Osteocyte (in vitro differentiated cells): ENCODE results near the gene NSMCE4A. TPM values are rescaled to one million over a fixed set of nuclear protein-coding genes. Genes with fewer than 3 reads are reported as not detected.
"Not testable (repeated sequence)": the region's sequence is repeated elsewhere in the genome, so short reads cannot be mapped to it uniquely, and the experiment has no call there.

Experiments
- DNase-seq: peaks from one replicate; pipeline ENCODE4 v3.0.0; 2021; ENCODE audit warnings: mixed read lengths; ENCODE audit not compliant: unreplicated experiment; ENCODE audit errors: extremely low spot score
- H3K27ac Mint-ChIP-seq: one replicate; pipeline ENCODE4 v1.8.0; 2021; ENCODE audit warnings: mild to moderate bottlenecking, mixed read lengths; ENCODE audit not compliant: unreplicated experiment
- H3K27me3 Mint-ChIP-seq: one replicate; pipeline ENCODE4 v1.8.0; 2021; ENCODE audit warnings: mixed read lengths; ENCODE audit not compliant: unreplicated experiment
- H3K36me3 Mint-ChIP-seq: one replicate; pipeline ENCODE4 v1.8.0; 2021; ENCODE audit warnings: mixed read lengths; ENCODE audit not compliant: unreplicated experiment
- H3K4me1 Mint-ChIP-seq: one replicate; pipeline ENCODE4 v1.8.0; 2021; ENCODE audit warnings: mixed read lengths; ENCODE audit not compliant: unreplicated experiment
- H3K4me3 Mint-ChIP-seq: one replicate; pipeline ENCODE4 v1.8.0; 2021; ENCODE audit warnings: mild to moderate bottlenecking, moderate library complexity, mixed read lengths; ENCODE audit not compliant: unreplicated experiment
- H3K9me3 Mint-ChIP-seq: one replicate; pipeline ENCODE4 v1.8.0; 2021; ENCODE audit warnings: mixed read lengths; ENCODE audit not compliant: unreplicated experiment
- total RNA-seq: library from RNA; stranded (reverse); gene quantifications from 2 replicates; pipeline ENCODE4 v1.2.1, GENCODE V29; 2021
- TF ChIP-seq, protein P1 (sequence below): fragments of 200-600 bp; sonication (generic); IDR thresholded peaks from 2 replicates; pipeline ENCODE4 v1.5.0; 2021; ENCODE audit warnings: antibody characterized with exemption, mild to moderate bottlenecking, moderate library complexity

Gene NSMCE4A
- total RNA-seq, 1 donor from 2014 or later: 34.3 TPM

- no peaks in the 10 kb centered on the region for H3K36me3 Mint-ChIP-seq
- TF ChIP-seq, protein P1, sequence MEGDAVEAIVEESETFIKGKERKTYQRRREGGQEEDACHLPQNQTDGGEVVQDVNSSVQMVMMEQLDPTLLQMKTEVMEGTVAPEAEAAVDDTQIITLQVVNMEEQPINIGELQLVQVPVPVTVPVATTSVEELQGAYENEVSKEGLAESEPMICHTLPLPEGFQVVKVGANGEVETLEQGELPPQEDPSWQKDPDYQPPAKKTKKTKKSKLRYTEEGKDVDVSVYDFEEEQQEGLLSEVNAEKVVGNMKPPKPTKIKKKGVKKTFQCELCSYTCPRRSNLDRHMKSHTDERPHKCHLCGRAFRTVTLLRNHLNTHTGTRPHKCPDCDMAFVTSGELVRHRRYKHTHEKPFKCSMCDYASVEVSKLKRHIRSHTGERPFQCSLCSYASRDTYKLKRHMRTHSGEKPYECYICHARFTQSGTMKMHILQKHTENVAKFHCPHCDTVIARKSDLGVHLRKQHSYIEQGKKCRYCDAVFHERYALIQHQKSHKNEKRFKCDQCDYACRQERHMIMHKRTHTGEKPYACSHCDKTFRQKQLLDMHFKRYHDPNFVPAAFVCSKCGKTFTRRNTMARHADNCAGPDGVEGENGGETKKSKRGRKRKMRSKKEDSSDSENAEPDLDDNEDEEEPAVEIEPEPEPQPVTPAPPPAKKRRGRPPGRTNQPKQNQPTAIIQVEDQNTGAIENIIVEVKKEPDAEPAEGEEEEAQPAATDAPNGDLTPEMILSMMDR: no peak
- H3K9me3 Mint-ChIP-seq: no peaks in the 10 kb centered on the region
- peaks cover 4% of the 10 kb centered on the region for H3K27me3 Mint-ChIP-seq
- no peak overlapping the region for H3K27ac Mint-ChIP-seq
- H3K4me1 Mint-ChIP-seq: peaks cover 5% of the 10 kb centered on the region
- no peak overlapping the region for H3K4me3 Mint-ChIP-seq
- DNase-seq: no peak
Measured at GRCh38 chr10:121978511-121978910, 3.5 kb upstream of the NSMCE4A start.

- no peak for DNase-seq
- Mint-ChIP-seq H3K4me1 (peaks cover 15% of the 10 kb centered on the region), H3K9me3 (no peaks in the 10 kb centered on the region), H3K27me3 (no peaks in the 10 kb centered on the region), H3K27ac (no peak overlapping the region), H3K4me3 (no peak overlapping the region), H3K36me3 (peaks cover 2% of the 10 kb centered on the region)
- TF ChIP-seq, protein P1: no peak
Measured at GRCh38 chr10:121976607-121977006, 1.6 kb upstream of the NSMCE4A start.

- H3K27me3 Mint-ChIP-seq: no peaks in the 10 kb centered on the region
- peaks cover 15% of the 10 kb centered on the region for H3K4me1 Mint-ChIP-seq
- no peak overlapping the region for H3K27ac Mint-ChIP-seq
Measured at GRCh38 chr10:121975295-121976086, 474 bp upstream of the NSMCE4A start.

DNA sequence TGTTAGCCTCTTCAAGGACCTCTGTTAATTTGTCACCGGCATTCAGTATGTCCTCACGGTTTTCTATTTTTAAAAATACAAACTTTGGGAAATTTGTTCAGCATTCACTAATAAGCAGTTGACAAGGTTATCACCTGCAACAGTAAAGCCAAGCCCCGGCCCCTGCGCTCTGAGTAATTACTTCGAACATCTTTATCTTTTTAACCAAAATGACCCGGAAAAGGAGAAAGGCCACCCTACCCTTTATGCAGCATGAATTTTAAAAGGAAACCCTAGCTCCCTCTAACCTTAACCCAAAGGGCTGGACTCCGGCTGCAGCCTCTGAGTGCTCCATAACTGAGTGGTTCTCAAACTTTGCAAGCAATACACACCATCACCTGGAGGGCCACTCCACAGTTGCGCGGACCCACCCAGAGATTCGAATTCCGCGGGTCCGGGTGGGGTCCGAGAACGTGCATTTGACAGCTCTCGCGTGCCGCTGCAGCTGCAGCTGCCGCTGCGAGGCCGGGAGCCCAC lies 940 bp downstream of the NSMCE4A start:
- Mint-ChIP-seq H3K4me3 (peak overlapping the region; percentile 80), H3K9me3 (no peaks in the 10 kb centered on the region), H3K27me3 (no peaks in the 10 kb centered on the region), H3K27ac (peak overlapping the region; percentile 47), H3K36me3 (peaks cover 5% of the 10 kb centered on the region), H3K4me1 (peaks cover 15% of the 10 kb centered on the region)
- DNase-seq: no peak
- TF ChIP-seq, protein P1: no peak

More at GRCh38 chr10:121975295-121976086, 474 bp upstream of the NSMCE4A start:
- Mint-ChIP-seq H3K36me3 (peaks cover 5% of the 10 kb centered on the region), H3K4me3 (peak overlapping the region; percentile 65), H3K9me3 (no peaks in the 10 kb centered on the region)
- TF ChIP-seq, protein P1: no peak
- DNase-seq: no peak

GRCh38 chr10:121969086-121969485 lies 5.9 kb downstream of the NSMCE4A start:
- not testable (repeated sequence) for H3K9me3 Mint-ChIP-seq, H3K4me3 Mint-ChIP-seq, DNase-seq, H3K27me3 Mint-ChIP-seq, H3K27ac Mint-ChIP-seq
- Mint-ChIP-seq H3K36me3 (peaks cover 22% of the 10 kb centered on the region), H3K4me1 (peaks cover 14% of the 10 kb centered on the region)
